ENCODE measurements around the gene AKR1C3. TPM values are rescaled to one million over a fixed set of nuclear protein-coding genes. Genes with fewer than 3 reads are reported as not detected.

AKR1C3 gene
- total RNA-seq, 2 experiments from 2014 or later: 1.9 to 2.0 TPM

DNA sequence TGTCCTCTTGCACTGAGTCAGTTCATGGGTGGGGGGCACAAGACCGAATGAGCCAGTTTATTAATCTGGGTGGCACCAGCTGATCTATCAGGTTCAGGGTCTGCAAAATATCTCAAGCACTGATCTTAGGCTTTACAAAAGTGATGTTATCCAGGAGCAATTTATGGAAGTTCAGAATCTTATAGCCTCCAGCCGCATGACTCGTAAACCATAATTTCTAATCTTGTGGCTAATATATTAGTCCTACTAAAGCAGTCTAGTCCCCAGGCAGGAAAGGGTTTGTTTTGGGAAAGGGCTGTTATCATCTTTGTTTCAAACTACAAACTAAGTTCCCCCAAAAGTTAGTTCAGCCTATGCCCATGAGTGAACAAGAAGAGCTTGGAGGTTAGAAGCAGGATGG is 56.9 kb downstream of the AKR1C3 start:
- CTCF ChIA-PET: no interaction called here
- Histone ChIP-seq H3K4me1 (ENCODE audit: insufficient read depth, low read length) (no peaks in the 10 kb centered on the region), H3K9me3 (ENCODE audit: control insufficient read depth in 1 of 2, insufficient read depth in 1 of 2, low read length in 2 of 2) (peaks cover 0 to 4% of the 10 kb centered on the region in 2 experiments), H3K27me3 (ENCODE audit: control insufficient read depth in 1 of 2, insufficient read depth in 2 of 2, low read length in 2 of 2) (no peaks in the 10 kb centered on the region), H3K27ac (ENCODE audit: low read depth in 1 of 2, low read length in 2 of 2) (no peak overlapping the region), H3K36me3 (ENCODE audit: insufficient read depth, low read length) (no peaks in the 10 kb centered on the region), H3K4me3 (ENCODE audit: low read length) (no peak overlapping the region)
- Mint-ChIP-seq H3K36me3 (ENCODE audit: low read depth) (no peaks in the 10 kb centered on the region), H3K27ac (no peak overlapping the region), H3K27me3 (no peaks in the 10 kb centered on the region), H3K4me1 (ENCODE audit: low read depth) (no peaks in the 10 kb centered on the region), H3K4me3 (no peak overlapping the region), H3K9me3 (peaks cover 4% of the 10 kb centered on the region)
- intact Hi-C loops (cut with DNase I, micrococcal nuclease): no loop called here
- DNase-seq (no peak), ATAC-seq (ENCODE audit: poor library complexity) (no peak)
- POLR2A ChIA-PET: no interaction called here
- TF ChIP-seq, protein P1, sequence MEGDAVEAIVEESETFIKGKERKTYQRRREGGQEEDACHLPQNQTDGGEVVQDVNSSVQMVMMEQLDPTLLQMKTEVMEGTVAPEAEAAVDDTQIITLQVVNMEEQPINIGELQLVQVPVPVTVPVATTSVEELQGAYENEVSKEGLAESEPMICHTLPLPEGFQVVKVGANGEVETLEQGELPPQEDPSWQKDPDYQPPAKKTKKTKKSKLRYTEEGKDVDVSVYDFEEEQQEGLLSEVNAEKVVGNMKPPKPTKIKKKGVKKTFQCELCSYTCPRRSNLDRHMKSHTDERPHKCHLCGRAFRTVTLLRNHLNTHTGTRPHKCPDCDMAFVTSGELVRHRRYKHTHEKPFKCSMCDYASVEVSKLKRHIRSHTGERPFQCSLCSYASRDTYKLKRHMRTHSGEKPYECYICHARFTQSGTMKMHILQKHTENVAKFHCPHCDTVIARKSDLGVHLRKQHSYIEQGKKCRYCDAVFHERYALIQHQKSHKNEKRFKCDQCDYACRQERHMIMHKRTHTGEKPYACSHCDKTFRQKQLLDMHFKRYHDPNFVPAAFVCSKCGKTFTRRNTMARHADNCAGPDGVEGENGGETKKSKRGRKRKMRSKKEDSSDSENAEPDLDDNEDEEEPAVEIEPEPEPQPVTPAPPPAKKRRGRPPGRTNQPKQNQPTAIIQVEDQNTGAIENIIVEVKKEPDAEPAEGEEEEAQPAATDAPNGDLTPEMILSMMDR (IDR thresholded peaks at IDR 0.05): no peak

DNA sequence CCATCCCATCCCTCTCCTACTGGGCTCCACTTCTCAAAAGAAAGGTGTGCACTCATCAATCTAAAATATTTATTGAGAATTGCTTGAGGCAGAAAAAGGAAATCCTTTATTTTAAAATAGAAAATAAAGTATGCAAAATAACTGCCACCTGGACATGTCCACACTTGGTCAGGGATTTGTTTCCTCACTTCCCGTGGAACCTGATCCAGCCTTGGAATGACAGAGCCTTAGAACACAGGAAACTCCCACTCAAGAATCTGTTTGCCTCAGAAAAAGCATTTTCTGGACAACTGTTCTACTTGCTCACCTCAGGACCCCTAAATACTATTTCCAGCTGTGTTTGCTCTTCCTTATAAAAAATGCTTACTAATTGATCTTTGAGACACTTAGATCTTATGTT is 61.7 kb downstream of the AKR1C3 start:
- intact Hi-C loops (cut with DNase I, micrococcal nuclease): no loop called here
- ChIA-PET POLR2A (no interaction called here), CTCF (no interaction called here)
- H3K4me3 ChIP-seq (ENCODE audit: low read length): no peak overlapping the region
- H3K4me1 ChIP-seq (ENCODE audit: insufficient read depth, low read length): no peaks in the 10 kb centered on the region
- H3K27ac ChIP-seq (ENCODE audit: low read depth in 1 of 2, low read length in 2 of 2): no peak overlapping the region
- no peak overlapping the region for H3K27ac Mint-ChIP-seq
- H3K36me3 Mint-ChIP-seq (ENCODE audit: low read depth): no peaks in the 10 kb centered on the region
- ATAC-seq (ENCODE audit: poor library complexity) (no peak), DNase-seq (no peak)
- H3K27me3 ChIP-seq (ENCODE audit: control insufficient read depth in 1 of 2, insufficient read depth in 2 of 2, low read length in 2 of 2): no peaks in the 10 kb centered on the region
- H3K4me1 Mint-ChIP-seq (ENCODE audit: low read depth): no peaks in the 10 kb centered on the region
- no peaks in the 10 kb centered on the region for H3K36me3 ChIP-seq (ENCODE audit: insufficient read depth, low read length)
- H3K27me3 Mint-ChIP-seq: no peaks in the 10 kb centered on the region
- H3K4me3 Mint-ChIP-seq: no peak overlapping the region
- TF ChIP-seq, protein P1 (IDR thresholded peaks at IDR 0.05): no peak
- peaks cover 2% of the 10 kb centered on the region for H3K9me3 Mint-ChIP-seq
- no peaks in the 10 kb centered on the region for H3K9me3 ChIP-seq (ENCODE audit: control insufficient read depth in 1 of 2, insufficient read depth in 1 of 2, low read length in 2 of 2)

Other genes starting within 250 kb of the AKR1C3 start
- 1 to 10 TPM; 1.6 to 2.6 TPM for gene AKR1C1, start 131.0 kb upstream of the AKR1C3 start, total RNA-seq
- under 1 TPM in 1 of 2 experiments, not detected in 1; 0.41 TPM for gene AKR1C2, start 90.6 kb upstream of the AKR1C3 start, total RNA-seq
- gene AKR1C8, start 90.7 kb downstream of the AKR1C3 start, total RNA-seq: under 1 TPM; 0.27 to 0.28 TPM
- not detected for gene AKR1C4, start 102.4 kb downstream of the AKR1C3 start, total RNA-seq

All from CD4-positive, alpha-beta T cell (primary cell).